Activated naive CD8-positive, alpha-beta T cell treated with anti-CD3 and anti-CD28 coated beads, Interleukin-2, amount 50 U/mL, for 24 hours (primary cell): ENCODE results near the gene FUCA1.
"Not testable (repeated sequence)": the region's sequence is repeated elsewhere in the genome, so short reads cannot be mapped to it uniquely, and the experiment has no call there.

Experiments
- ATAC-seq: fragments of 150-1000 bp; cut with Tn5 transposase; one replicate; pipeline ENCODE4 v1.10.0; 2021
- DNase-seq: peaks from one replicate; pipeline ENCODE4 v3.0.0; 2021
- H3K27ac Mint-ChIP-seq: one replicate; pipeline ENCODE4 v1.8.0; 2021; ENCODE audit warnings: mild to moderate bottlenecking, mixed read lengths
- H3K27me3 Mint-ChIP-seq: one replicate; pipeline ENCODE4 v1.8.0; 2021; ENCODE audit warnings: mixed read lengths
- H3K36me3 Mint-ChIP-seq: one replicate; pipeline ENCODE4 v1.8.0; 2021; ENCODE audit warnings: low read depth, mixed read lengths
- H3K4me1 Mint-ChIP-seq: one replicate; pipeline ENCODE4 v1.8.0; 2021; ENCODE audit warnings: mixed read lengths
- H3K4me3 Mint-ChIP-seq: one replicate; pipeline ENCODE4 v1.8.0; 2021; ENCODE audit warnings: mild to moderate bottlenecking, moderate library complexity, mixed read lengths
- H3K9me3 Mint-ChIP-seq: one replicate; pipeline ENCODE4 v1.8.0; 2021; ENCODE audit warnings: mixed read lengths

Gene FUCA1

DNA sequence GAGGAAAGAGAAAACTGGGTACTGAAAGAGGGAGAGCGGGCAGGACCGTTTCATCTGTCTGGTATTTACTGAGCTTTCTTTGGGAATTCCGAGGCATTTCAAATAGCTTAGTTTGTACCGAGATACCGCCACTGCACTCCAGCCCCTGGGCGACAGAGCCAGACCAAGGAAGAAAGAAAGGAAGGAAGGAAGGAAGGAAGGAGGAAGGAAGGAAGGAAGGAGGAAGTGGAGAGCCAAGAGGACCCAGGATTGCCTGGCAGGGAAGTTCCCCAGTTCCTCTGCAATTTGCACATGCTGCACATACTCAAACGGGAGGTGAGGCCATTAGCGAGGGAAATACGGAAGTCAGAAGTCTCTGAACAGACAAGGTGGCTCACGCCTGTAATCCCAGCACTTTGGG, 961 bp upstream of the FUCA1 start:
- peaks cover 20% of the 10 kb centered on the region for H3K4me1 Mint-ChIP-seq

GRCh38 chr1:23868557-23869016, 497 bp upstream of the FUCA1 start:
- H3K27me3 Mint-ChIP-seq, result peaks cover 3% of the 10 kb centered on the region
- peaks cover 20% of the 10 kb centered on the region for H3K4me1 Mint-ChIP-seq
- DNase-seq (no peak), ATAC-seq (no peak)
- no peaks in the 10 kb centered on the region for H3K9me3 Mint-ChIP-seq
- H3K36me3 Mint-ChIP-seq, result peaks cover 9% of the 10 kb centered on the region
- H3K4me3 Mint-ChIP-seq, result peak overlapping the region; percentile 76
- H3K27ac Mint-ChIP-seq, result peak overlapping the region; percentile 65

More for the DNA sequence above, 961 bp upstream of the FUCA1 start:
- no peak for DNase-seq
- no peak for ATAC-seq
- Mint-ChIP-seq H3K36me3 (peaks cover 9% of the 10 kb centered on the region), H3K4me3 (peak overlapping the region; percentile 76), H3K27ac (no peak overlapping the region), H3K9me3 (no peaks in the 10 kb centered on the region), H3K27me3 (peaks cover 3% of the 10 kb centered on the region)

DNA sequence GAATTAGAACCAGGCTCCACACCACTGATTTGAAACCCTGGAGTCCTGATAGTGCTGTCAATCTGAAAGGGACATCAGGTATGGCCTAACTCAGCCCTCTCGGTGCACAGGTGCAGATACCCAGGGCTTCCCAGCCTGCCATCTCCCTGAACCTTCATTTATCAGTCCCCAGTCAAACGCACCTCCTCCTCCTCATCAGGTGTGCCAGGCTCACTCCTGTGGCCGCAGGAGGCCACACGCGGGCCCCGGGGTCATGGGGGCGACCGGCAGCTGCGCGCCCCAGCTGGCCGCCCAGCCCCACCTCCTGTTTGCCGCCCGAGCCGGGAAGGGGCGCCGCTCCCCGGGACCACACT, 572 bp downstream of the FUCA1 start:
- peaks cover 9% of the 10 kb centered on the region for H3K36me3 Mint-ChIP-seq
- H3K9me3 Mint-ChIP-seq, result no peaks in the 10 kb centered on the region
- peaks cover 20% of the 10 kb centered on the region for H3K4me1 Mint-ChIP-seq
- H3K27ac Mint-ChIP-seq, result no peak overlapping the region
- H3K27me3 Mint-ChIP-seq, result peaks cover 3% of the 10 kb centered on the region
- peak overlapping the region; percentile 76 for H3K4me3 Mint-ChIP-seq
- DNase-seq (no peak), ATAC-seq (no peak)

DNA sequence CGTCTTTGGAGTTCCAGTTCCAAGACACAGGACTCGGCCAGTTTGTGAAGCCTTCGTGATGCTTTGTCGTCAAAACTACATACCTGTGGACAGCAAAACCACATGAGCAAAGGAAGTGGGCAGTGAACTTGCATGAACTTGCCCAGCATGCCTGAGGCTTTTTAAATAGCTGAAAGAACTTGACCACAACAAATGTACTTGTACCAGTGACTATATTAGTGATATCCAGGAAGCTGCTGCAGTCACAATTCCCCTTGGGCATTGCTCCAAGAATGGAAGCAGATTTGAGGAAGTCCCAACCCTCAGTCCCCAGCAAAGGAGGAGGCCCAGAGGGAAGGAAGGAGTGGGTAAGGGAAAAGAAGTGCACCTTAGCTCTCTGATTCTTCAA, 2.6 kb downstream of the FUCA1 start:
- Mint-ChIP-seq H3K4me3 (no peak overlapping the region), H3K27me3 (peaks cover 3% of the 10 kb centered on the region), H3K27ac (no peak overlapping the region), H3K4me1 (peaks cover 20% of the 10 kb centered on the region), H3K36me3 (peaks cover 12% of the 10 kb centered on the region), H3K9me3 (no peaks in the 10 kb centered on the region)
- DNase-seq (no peak), ATAC-seq (no peak)

GRCh38 chr1:23864801-23865542, 3.1 kb downstream of the FUCA1 start:
- DNase-seq (no peak), ATAC-seq (no peak)
- Mint-ChIP-seq H3K4me3 (no peak overlapping the region), H3K9me3 (no peaks in the 10 kb centered on the region), H3K27ac (no peak overlapping the region), H3K36me3 (peaks cover 12% of the 10 kb centered on the region), H3K27me3 (peaks cover 3% of the 10 kb centered on the region), H3K4me1 (peaks cover 20% of the 10 kb centered on the region)

- Mint-ChIP-seq H3K4me3 (no peak overlapping the region), H3K4me1 (peaks cover 11% of the 10 kb centered on the region), H3K27me3 (no peaks in the 10 kb centered on the region), H3K9me3 (no peaks in the 10 kb centered on the region), H3K36me3 (peaks cover 9% of the 10 kb centered on the region), H3K27ac (no peak overlapping the region)
- ATAC-seq (no peak), DNase-seq (no peak)
These were observed 5.5 kb downstream of the FUCA1 start for GRCh38 chr1:23862640-23863039.

GRCh38 chr1:23854568-23854967, 13.5 kb downstream of the FUCA1 start:
- H3K4me1 Mint-ChIP-seq, result no peaks in the 10 kb centered on the region
- no peak overlapping the region for H3K4me3 Mint-ChIP-seq
- H3K27me3 Mint-ChIP-seq, result no peaks in the 10 kb centered on the region
- no peak for ATAC-seq
- peaks cover 6% of the 10 kb centered on the region for H3K36me3 Mint-ChIP-seq
- H3K9me3 Mint-ChIP-seq, result no peaks in the 10 kb centered on the region
- H3K27ac Mint-ChIP-seq, result no peak overlapping the region
- no peak for DNase-seq

- not testable (repeated sequence) for H3K27ac Mint-ChIP-seq, H3K4me3 Mint-ChIP-seq, DNase-seq, H3K4me1 Mint-ChIP-seq, H3K9me3 Mint-ChIP-seq, ATAC-seq, H3K27me3 Mint-ChIP-seq
- peaks cover 13% of the 10 kb centered on the region for H3K36me3 Mint-ChIP-seq
These were observed 15.0 kb downstream of the FUCA1 start for GRCh38 chr1:23853124-23853523.

GRCh38 chr1:23851406-23851805, 16.7 kb downstream of the FUCA1 start:
- not testable (repeated sequence) for H3K4me3 Mint-ChIP-seq, H3K27me3 Mint-ChIP-seq, DNase-seq, H3K9me3 Mint-ChIP-seq, H3K27ac Mint-ChIP-seq, H3K4me1 Mint-ChIP-seq, ATAC-seq
- H3K36me3 Mint-ChIP-seq, result peaks cover 26% of the 10 kb centered on the region

GRCh38 chr1:23848673-23849616, 19.1 kb downstream of the FUCA1 start:
- Mint-ChIP-seq H3K27me3 (no peaks in the 10 kb centered on the region), H3K4me3 (no peak overlapping the region), H3K36me3 (peaks cover 28% of the 10 kb centered on the region), H3K4me1 (no peaks in the 10 kb centered on the region), H3K9me3 (no peaks in the 10 kb centered on the region), H3K27ac (no peak overlapping the region)
- no peak for ATAC-seq
- no peak for DNase-seq

GRCh38 chr1:23847482-23848095, 20.5 kb downstream of the FUCA1 start:
- not testable (repeated sequence) for H3K27me3 Mint-ChIP-seq, ATAC-seq, H3K4me1 Mint-ChIP-seq, H3K4me3 Mint-ChIP-seq, DNase-seq, H3K9me3 Mint-ChIP-seq, H3K27ac Mint-ChIP-seq
- H3K36me3 Mint-ChIP-seq, result peaks cover 28% of the 10 kb centered on the region

- no peak for ATAC-seq
- Mint-ChIP-seq H3K36me3 (peaks cover 25% of the 10 kb centered on the region), H3K27me3 (no peaks in the 10 kb centered on the region), H3K27ac (no peak overlapping the region), H3K4me1 (no peaks in the 10 kb centered on the region), H3K4me3 (no peak overlapping the region), H3K9me3 (no peaks in the 10 kb centered on the region)
- no peak for DNase-seq
These were observed 22.9 kb downstream of the FUCA1 start for GRCh38 chr1:23845163-23845562.

GRCh38 chr1:23843644-23844043, 24.4 kb downstream of the FUCA1 start:
- DNase-seq (no peak), ATAC-seq (no peak)
- Mint-ChIP-seq H3K4me3 (no peak overlapping the region), H3K4me1 (peaks cover under 1% of the 10 kb centered on the region), H3K9me3 (no peaks in the 10 kb centered on the region), H3K27me3 (no peaks in the 10 kb centered on the region), H3K36me3 (peaks cover 23% of the 10 kb centered on the region), H3K27ac (no peak overlapping the region)

GRCh38 chr1:23838401-23838866, 29.7 kb downstream of the FUCA1 start:
- peak; percentile 93 for ATAC-seq
- Mint-ChIP-seq H3K27me3 (peaks cover 4% of the 10 kb centered on the region), H3K27ac (no peak overlapping the region), H3K9me3 (no peaks in the 10 kb centered on the region), H3K36me3 (no peaks in the 10 kb centered on the region), H3K4me1 (peaks cover 15% of the 10 kb centered on the region), H3K4me3 (peak overlapping the region; percentile 54)
- DNase-seq, result peak; percentile 79
